ENCODE measurements around the gene OPCML. TPM values are rescaled to one million over a fixed set of nuclear protein-coding genes. Genes with fewer than 3 reads are reported as not detected.

The OPCML gene
- total RNA-seq, 1 experiment from 2014 or later = not detected

GRCh38 chr11:133382131-133382812 lies 150.0 kb downstream of the OPCML start:
- H3K4me1 ChIP-seq (ENCODE audit: control insufficient read depth, insufficient read depth, low read length) = no peaks in the 10 kb centered on the region
- in situ Hi-C loops (cut with HindIII; ENCODE audit: low pct_unique_long_range_greater_than_20kb, low sequenced_read_pairs) = no loop called here
- no peak overlapping the region for H3K27ac ChIP-seq (ENCODE audit: low read length)
- intact Hi-C loops (cut with micrococcal nuclease; ENCODE audit: unreplicated experiment) = no loop called here
- no peak overlapping the region for H3K4me3 ChIP-seq (ENCODE audit: low read depth in 2 of 2, low read length in 2 of 2)
- no peaks in the 10 kb centered on the region for H3K9me3 ChIP-seq (ENCODE audit: control insufficient read depth, insufficient read depth, low read depth, low read length)
- no peak for TF ChIP-seq SIN3A (IDR thresholded peaks at IDR 0.05; ENCODE audit: borderline replicate concordance, insufficient read depth, low read depth, low read length)
- TF ChIP-seq, protein P1, sequence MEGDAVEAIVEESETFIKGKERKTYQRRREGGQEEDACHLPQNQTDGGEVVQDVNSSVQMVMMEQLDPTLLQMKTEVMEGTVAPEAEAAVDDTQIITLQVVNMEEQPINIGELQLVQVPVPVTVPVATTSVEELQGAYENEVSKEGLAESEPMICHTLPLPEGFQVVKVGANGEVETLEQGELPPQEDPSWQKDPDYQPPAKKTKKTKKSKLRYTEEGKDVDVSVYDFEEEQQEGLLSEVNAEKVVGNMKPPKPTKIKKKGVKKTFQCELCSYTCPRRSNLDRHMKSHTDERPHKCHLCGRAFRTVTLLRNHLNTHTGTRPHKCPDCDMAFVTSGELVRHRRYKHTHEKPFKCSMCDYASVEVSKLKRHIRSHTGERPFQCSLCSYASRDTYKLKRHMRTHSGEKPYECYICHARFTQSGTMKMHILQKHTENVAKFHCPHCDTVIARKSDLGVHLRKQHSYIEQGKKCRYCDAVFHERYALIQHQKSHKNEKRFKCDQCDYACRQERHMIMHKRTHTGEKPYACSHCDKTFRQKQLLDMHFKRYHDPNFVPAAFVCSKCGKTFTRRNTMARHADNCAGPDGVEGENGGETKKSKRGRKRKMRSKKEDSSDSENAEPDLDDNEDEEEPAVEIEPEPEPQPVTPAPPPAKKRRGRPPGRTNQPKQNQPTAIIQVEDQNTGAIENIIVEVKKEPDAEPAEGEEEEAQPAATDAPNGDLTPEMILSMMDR (IDR thresholded peaks at IDR 0.05) = no peak
- TF ChIP-seq, protein P2, sequence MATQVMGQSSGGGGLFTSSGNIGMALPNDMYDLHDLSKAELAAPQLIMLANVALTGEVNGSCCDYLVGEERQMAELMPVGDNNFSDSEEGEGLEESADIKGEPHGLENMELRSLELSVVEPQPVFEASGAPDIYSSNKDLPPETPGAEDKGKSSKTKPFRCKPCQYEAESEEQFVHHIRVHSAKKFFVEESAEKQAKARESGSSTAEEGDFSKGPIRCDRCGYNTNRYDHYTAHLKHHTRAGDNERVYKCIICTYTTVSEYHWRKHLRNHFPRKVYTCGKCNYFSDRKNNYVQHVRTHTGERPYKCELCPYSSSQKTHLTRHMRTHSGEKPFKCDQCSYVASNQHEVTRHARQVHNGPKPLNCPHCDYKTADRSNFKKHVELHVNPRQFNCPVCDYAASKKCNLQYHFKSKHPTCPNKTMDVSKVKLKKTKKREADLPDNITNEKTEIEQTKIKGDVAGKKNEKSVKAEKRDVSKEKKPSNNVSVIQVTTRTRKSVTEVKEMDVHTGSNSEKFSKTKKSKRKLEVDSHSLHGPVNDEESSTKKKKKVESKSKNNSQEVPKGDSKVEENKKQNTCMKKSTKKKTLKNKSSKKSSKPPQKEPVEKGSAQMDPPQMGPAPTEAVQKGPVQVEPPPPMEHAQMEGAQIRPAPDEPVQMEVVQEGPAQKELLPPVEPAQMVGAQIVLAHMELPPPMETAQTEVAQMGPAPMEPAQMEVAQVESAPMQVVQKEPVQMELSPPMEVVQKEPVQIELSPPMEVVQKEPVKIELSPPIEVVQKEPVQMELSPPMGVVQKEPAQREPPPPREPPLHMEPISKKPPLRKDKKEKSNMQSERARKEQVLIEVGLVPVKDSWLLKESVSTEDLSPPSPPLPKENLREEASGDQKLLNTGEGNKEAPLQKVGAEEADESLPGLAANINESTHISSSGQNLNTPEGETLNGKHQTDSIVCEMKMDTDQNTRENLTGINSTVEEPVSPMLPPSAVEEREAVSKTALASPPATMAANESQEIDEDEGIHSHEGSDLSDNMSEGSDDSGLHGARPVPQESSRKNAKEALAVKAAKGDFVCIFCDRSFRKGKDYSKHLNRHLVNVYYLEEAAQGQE (IDR thresholded peaks at IDR 0.05; ENCODE audit: insufficient read depth in 1 of 2, low read depth in 2 of 2, low read length in 1 of 2) = no peak
- no peak for DNase-seq (ENCODE audit: low read depth, low spot score)
- ChIA-PET POLR2A (no interaction called here), CTCF (no interaction called here)
- no peak for ATAC-seq
- no peaks in the 10 kb centered on the region for H3K27me3 ChIP-seq (ENCODE audit: control insufficient read depth, insufficient read depth, low read length)
- no TSS peak for BruUV-seq (replicated peaks)
- no peaks in the 10 kb centered on the region for H3K36me3 ChIP-seq (ENCODE audit: control insufficient read depth, insufficient read depth, low read length)

DNA sequence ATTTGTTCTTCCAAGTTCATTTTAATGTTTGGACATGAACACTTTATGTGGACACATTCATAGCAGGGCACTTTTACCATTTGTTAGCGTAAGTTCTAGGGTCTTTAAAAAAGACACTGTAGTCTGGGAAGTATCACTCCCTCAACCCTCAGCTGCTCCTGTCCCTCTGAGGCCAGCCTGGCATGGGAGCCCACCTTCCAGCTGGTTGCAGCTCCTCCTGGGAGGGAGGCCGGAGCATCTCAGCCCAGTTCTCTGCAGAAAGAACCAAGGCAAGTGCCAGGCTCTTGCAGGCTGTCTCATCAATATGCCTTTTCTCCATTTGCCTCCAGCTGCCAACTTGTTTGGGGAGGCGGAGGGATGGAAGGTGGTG lies 150.6 kb downstream of the OPCML start:
- no peak for ATAC-seq
- no peak for DNase-seq (ENCODE audit: low read depth, low spot score)
- no peak for TF ChIP-seq TCF7L2 (IDR thresholded peaks at IDR 0.05; ENCODE audit: low read depth, low read length)
- TF ChIP-seq POLR2AphosphoS5 (IDR thresholded peaks at IDR 0.05; ENCODE audit: low read depth, low read length) = no peak
- TF ChIP-seq, protein P1 (IDR thresholded peaks at IDR 0.05) = no peak
- TF ChIP-seq SIN3A (IDR thresholded peaks at IDR 0.05; ENCODE audit: borderline replicate concordance, insufficient read depth, low read depth, low read length) = no peak
- TF ChIP-seq, protein P2 (IDR thresholded peaks at IDR 0.05; ENCODE audit: insufficient read depth in 1 of 2, low read depth in 2 of 2, low read length in 1 of 2) = no peak
- ChIA-PET POLR2A (no interaction called here), CTCF (no interaction called here)
- intact Hi-C loops (cut with micrococcal nuclease; ENCODE audit: unreplicated experiment) (no loop called here), in situ Hi-C loops (cut with HindIII; ENCODE audit: low pct_unique_long_range_greater_than_20kb, low sequenced_read_pairs) (no loop called here)
- Histone ChIP-seq H3K9me3 (ENCODE audit: control insufficient read depth, insufficient read depth, low read depth, low read length) (no peaks in the 10 kb centered on the region), H3K4me1 (ENCODE audit: control insufficient read depth, insufficient read depth, low read length) (no peaks in the 10 kb centered on the region), H3K27me3 (ENCODE audit: control insufficient read depth, insufficient read depth, low read length) (no peaks in the 10 kb centered on the region), H3K4me3 (ENCODE audit: low read depth in 2 of 2, low read length in 2 of 2) (no peak overlapping the region), H3K36me3 (ENCODE audit: control insufficient read depth, insufficient read depth, low read length) (no peaks in the 10 kb centered on the region), H3K27ac (ENCODE audit: low read length) (no peak overlapping the region)
- BruUV-seq (replicated peaks) = no TSS peak
